ENCODE data around the gene RABGAP1. TPM values are rescaled to one million over a fixed set of nuclear protein-coding genes. Genes with fewer than 3 reads are reported as not detected.
A peak's percentile ranks its signal among the peaks of the same experiment; 100 is the strongest.
"Not testable (repeated sequence)": the region's sequence is repeated elsewhere in the genome, so short reads cannot be mapped to it uniquely, and the experiment has no call there.

Gene RABGAP1
- total RNA-seq (2014; rRNA removed; shearing (Covaris generic)), result 52.9 and 57.4 TPM in 2 replicates

DNA sequence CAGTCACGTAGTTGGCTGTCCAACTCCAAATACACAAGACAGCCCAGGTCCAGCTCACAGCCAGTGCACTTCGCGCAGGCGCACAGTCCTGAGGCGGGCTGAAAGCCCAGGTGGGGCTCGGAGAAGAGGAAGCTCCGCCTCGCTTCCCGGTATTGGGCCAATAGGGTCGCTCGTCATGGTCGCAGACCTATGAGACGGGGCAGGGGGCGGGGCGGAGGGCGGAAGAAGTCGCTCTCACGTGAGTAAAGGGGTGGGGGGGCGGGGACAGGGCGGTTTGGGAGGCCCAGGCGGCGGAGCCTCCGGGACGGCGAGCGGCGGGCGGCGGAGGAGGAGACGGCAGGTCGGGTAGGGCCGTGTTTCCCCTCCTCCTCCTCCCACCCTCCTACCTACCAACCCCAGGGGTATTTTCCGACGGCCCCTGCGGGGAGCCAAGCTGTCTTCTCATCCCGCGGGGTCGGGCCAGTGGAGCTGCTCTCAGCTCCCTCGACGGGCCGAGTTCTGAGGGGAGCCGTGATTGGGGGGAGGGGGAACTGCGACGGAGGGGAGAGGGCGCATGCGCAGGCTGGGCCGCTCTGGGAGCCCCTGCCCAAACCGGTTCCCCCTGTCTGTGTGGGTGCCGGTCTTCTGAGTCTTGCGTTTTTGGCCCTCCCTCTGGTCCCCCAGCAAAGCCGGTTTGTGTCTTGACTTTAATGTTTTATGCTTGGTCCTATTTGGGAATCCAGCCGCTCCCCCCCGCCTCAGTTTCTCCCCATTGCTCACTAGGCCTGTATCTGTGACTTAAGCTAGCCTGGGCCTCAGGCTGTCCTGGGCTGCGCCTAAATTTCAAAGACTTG is at the start of gene RABGAP1:
TSS of gene RABGAP1 (plus strand) at position 272 of the 833 bp plus-strand sequence. CDS start 16,040 bp downstream, outside the sequence.
- peak; percentile 100 for DNase-seq
- H3K27ac ChIP-seq, result peak within 1 kb of the TSS; percentile 72
- H3K4me1 ChIP-seq, result no peaks in the 10 kb centered on the region
- peaks cover 18% of the 10 kb centered on the region; the same call in 1 of the 2 replicates for H3K36me3 ChIP-seq
- H3K27me3 ChIP-seq, result no peaks in the 10 kb centered on the region
- H3K4me3 ChIP-seq, result peak within 1 kb of the TSS; percentile 93
- H3K9me3 ChIP-seq (replicated peaks), result no peaks in the 10 kb centered on the region

DNA sequence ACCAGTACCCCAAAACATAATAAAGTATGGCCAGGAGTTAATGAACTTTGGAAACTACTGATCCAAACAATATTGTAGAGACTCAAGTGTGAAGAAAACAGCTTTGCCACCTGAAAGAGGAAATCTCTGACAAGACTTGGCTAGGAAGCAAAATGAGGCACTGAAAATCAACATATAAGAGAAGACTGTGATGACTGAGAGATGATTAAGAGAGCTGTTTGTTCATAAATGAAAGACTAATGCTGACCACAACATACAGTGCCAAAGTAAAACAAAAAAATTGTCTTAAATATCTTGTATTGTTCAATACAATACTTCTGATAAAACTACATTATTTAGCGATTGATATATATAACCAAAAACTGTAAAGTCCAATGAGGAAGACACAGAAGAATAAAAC is 42.9 kb upstream of the RABGAP1 start:
- Histone ChIP-seq H3K36me3 (peaks cover 32% of the 10 kb centered on the region), H3K27me3 (no peaks in the 10 kb centered on the region), H3K4me1 (peaks cover 22% of the 10 kb centered on the region), H3K27ac (no peak overlapping the region), H3K9me3 (replicated peaks) (no peaks in the 10 kb centered on the region), H3K4me3 (no peak overlapping the region)
- DNase-seq, result no peak

DNA sequence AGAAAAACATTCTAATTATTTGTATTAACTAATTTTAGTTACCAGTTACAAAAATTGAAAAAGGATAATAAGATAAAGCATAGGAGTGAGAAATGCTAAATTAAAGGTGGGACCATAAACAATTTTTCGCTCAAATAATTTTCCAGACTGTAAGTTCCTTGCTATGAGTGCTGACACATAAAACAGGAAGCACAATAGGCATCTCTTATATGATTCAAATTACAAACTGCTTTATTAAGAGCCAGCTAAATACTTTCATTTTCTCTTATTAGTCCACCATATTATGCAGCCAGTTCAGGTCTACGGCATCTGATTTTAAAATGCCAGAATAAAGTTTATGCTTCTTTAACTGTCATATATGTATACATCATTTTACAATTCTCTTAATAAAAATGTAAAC is 40.0 kb upstream of the RABGAP1 start:
- no peaks in the 10 kb centered on the region for H3K27me3 ChIP-seq
- H3K36me3 ChIP-seq, result peaks cover 13% of the 10 kb centered on the region
- no peak overlapping the region for H3K27ac ChIP-seq
- no peaks in the 10 kb centered on the region for H3K9me3 ChIP-seq (replicated peaks)
- DNase-seq, result no peak
- no peak overlapping the region for H3K4me3 ChIP-seq
- H3K4me1 ChIP-seq, result peaks cover 28% of the 10 kb centered on the region

- peaks cover 24% of the 10 kb centered on the region for H3K4me1 ChIP-seq
- H3K9me3 ChIP-seq (replicated peaks), result no peaks in the 10 kb centered on the region
- peak overlapping the region; percentile 72 for H3K4me3 ChIP-seq
- H3K27me3 ChIP-seq, result no peaks in the 10 kb centered on the region
- H3K36me3 ChIP-seq, result peaks cover 3% of the 10 kb centered on the region; the same call in 1 of the 2 replicates
- peak; percentile 64 to 75 for DNase-seq
- H3K27ac ChIP-seq, result peak overlapping the region; percentile 74
Measured at GRCh38 chr9:122904466-122904822, 36.4 kb upstream of the RABGAP1 start.

DNA sequence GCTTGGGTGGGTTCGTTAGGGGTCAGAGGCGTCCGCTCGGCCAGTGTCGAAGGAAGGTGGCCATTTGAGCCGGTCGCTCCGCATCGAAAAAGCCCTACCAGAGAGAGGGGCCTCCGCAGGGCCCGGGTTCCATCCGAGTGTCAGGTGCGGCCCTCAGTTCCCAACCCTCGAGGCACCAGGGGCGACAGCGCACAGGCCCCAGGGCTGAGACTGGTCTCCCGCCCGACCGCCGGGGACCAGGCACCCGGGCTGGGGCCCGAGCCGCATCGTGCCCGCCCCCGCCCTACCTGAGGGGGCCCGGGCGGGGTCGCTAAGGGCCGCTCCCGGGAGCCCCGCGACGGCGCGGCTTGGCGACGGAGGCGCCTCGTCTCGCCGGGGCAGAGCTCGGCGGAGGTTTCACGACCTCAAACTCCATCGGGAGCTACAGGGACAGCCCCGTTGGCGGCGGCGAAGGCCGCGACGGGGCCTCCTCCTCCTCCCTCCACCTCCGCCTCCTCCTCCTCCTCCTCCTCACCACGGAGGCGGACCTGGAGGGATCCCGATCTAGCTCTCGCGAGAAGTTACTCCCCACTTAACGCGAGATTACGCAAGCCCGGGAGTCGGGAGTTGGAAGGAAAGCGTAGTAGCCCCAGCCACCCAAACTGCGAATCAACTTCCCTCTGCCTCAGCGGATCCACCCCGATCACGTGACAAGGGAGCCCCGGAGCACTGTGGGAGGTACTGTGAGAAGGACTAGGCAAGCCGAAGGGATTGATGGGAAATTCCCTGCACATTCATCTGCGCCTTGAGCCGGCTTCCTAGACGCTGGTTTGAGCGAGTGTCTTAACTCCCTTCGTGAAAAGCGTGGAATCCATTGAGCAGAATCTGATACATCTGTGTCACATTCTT is 35.8 kb upstream of the RABGAP1 start, which contains the start of gene RC3H2:
TSS of gene RC3H2 (minus strand) at position 537 of the 888 bp plus-strand sequence. CDS start 7,850 bp downstream, outside the sequence.
- DNase-seq, result peak; percentile 100
- Histone ChIP-seq H3K4me3 (peak within 1 kb of the TSS; percentile 72), H3K36me3 (peaks cover 5% of the 10 kb centered on the region), H3K9me3 (replicated peaks) (no peaks in the 10 kb centered on the region), H3K27me3 (no peaks in the 10 kb centered on the region), H3K4me1 (peaks cover 18% of the 10 kb centered on the region), H3K27ac (peak within 1 kb of the TSS; percentile 74)

DNA sequence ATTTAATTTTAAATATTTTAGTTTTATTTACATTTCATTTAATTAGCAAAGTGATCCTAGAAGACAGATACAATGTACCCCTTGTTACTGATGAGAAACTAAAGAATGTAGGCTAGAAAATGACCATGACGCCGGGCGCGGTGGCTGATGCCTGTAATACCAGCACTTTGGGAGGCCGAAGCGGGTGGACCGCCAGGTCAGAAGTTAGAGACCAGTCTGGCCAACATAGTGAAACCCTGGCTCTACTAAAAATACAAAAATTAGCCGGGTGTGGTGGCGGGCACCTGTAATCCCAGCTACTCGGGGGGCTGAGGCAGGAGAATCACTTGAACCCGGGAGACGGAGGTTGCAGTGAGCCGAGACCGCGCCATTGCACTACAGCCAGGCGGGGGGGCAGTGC is 34.7 kb upstream of the RABGAP1 start:
- H3K9me3 ChIP-seq (replicated peaks); H3K4me3 ChIP-seq; H3K27me3 ChIP-seq; DNase-seq; H3K4me1 ChIP-seq: not testable (repeated sequence)
- Histone ChIP-seq H3K36me3 (peaks cover 15% of the 10 kb centered on the region), H3K27ac (peak overlapping the region; percentile 74; the same call in 1 of the 2 replicates)

DNA sequence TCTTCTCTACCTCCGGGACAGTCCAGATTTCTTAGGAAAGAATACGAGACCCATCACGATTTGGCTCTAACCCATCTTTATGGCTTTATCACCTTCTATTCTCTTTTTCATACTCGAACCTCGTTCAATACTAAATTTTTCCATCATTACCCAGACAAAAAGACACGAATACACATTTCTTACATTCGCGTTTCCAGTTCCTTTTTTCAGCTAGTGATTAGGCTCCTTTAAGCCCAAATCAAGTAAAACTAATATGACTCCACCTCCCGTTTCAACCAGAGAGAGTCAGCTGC is 28.2 kb upstream of the RABGAP1 start:
- peaks cover 17% of the 10 kb centered on the region for H3K36me3 ChIP-seq
- DNase-seq, result no peak
- no peaks in the 10 kb centered on the region; the same call in 1 of the 2 replicates for H3K4me1 ChIP-seq
- H3K4me3 ChIP-seq, result peak overlapping the region; percentile 80
- peak overlapping the region; percentile 76 for H3K27ac ChIP-seq
- no peaks in the 10 kb centered on the region for H3K9me3 ChIP-seq (replicated peaks)
- no peaks in the 10 kb centered on the region for H3K27me3 ChIP-seq

DNA sequence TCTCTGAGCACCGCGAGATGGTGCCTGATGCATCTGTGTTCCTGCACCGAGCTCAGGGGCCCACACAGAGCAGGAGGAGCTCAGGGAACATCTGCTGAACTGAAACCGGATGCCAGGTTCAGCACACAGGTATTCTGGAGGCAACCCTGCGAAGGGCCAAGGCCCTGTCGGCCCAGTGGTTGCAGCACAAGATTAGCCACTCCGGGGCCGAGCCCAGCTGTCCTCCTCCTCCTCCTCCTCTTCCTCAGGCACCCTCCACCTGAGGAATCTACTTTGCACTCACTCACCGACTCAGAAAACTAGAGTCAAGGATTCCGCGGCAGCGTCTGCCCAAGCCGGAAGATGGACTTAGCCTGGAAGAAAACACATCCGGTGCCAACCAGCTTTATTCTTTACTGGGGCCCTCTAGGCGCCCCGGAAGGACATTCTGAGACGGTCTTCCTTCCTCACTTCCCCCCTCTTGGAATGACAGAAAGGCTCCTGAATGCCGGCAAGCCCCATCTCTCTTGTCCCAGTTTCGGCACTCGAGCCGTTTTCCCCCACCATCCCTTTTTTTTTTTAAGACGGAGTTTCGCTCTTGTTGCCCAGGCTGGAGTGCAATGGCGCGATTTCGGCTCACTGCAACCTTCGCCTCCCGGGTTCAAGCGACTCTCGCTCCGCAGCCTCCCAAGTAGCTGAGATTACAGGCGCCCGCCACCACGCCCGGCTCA is 27.7 kb upstream of the RABGAP1 start, which contains the start of gene ZBTB6:
TSS of gene ZBTB6 (minus strand) at position 360 of the 710 bp plus-strand sequence. CDS start 1,251 bp downstream, outside the sequence.
- Histone ChIP-seq H3K36me3 (peaks cover 17% of the 10 kb centered on the region), H3K4me3 (peak within 1 kb of the TSS; percentile 80), H3K27me3 (no peaks in the 10 kb centered on the region), H3K4me1 (no peaks in the 10 kb centered on the region; the same call in 1 of the 2 replicates), H3K27ac (peak within 1 kb of the TSS; percentile 76), H3K9me3 (replicated peaks) (no peaks in the 10 kb centered on the region)
- DNase-seq, result peak; percentile 87 to 95

GRCh38 chr9:122918310-122918709 is 22.5 kb upstream of the RABGAP1 start:
- Histone ChIP-seq H3K4me1 (no peaks in the 10 kb centered on the region), H3K36me3 (peaks cover 16% of the 10 kb centered on the region), H3K27ac (no peak overlapping the region), H3K9me3 (replicated peaks) (no peaks in the 10 kb centered on the region), H3K4me3 (no peak overlapping the region), H3K27me3 (no peaks in the 10 kb centered on the region)
- no peak for DNase-seq

DNA sequence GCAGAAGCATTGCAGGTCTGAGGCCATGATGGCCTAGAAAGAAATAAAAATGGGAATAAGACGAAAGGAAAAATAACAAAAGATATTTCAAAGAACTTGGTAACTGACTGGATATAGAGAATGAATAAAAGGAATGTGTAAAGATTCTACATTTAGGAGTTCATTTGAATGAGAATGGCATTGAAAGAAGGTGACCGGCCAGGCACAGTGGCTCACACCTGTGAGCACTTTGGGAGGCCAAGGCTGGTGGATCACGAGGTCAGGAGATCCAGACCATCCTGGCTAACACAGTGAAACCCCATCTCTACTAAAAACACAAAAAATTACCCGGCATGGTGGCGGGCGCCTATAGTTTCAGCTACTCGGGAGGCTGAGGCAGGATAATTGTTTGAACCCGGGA is 18.1 kb upstream of the RABGAP1 start:
- Histone ChIP-seq H3K4me3 (no peak overlapping the region), H3K27me3 (no peaks in the 10 kb centered on the region), H3K4me1 (no peaks in the 10 kb centered on the region), H3K9me3 (replicated peaks) (no peaks in the 10 kb centered on the region), H3K36me3 (peaks cover 16% of the 10 kb centered on the region), H3K27ac (no peak overlapping the region)
- no peak for DNase-seq

- Histone ChIP-seq H3K4me1 (no peaks in the 10 kb centered on the region), H3K9me3 (replicated peaks) (no peaks in the 10 kb centered on the region), H3K27me3 (no peaks in the 10 kb centered on the region), H3K27ac (no peak overlapping the region), H3K4me3 (no peak overlapping the region), H3K36me3 (peaks cover 16% of the 10 kb centered on the region)
- DNase-seq, result no peak
Measured at GRCh38 chr9:122923947-122924346, 16.9 kb upstream of the RABGAP1 start.

- no peaks in the 10 kb centered on the region for H3K36me3 ChIP-seq
- H3K4me3 ChIP-seq, result no peak overlapping the region
- no peak overlapping the region for H3K27ac ChIP-seq
- no peaks in the 10 kb centered on the region for H3K27me3 ChIP-seq
- no peaks in the 10 kb centered on the region for H3K4me1 ChIP-seq
- no peak for DNase-seq
- H3K9me3 ChIP-seq (replicated peaks), result no peaks in the 10 kb centered on the region
Measured at GRCh38 chr9:122929796-122930354, 10.9 kb upstream of the RABGAP1 start.

- DNase-seq, result no peak
- Histone ChIP-seq H3K4me1 (no peaks in the 10 kb centered on the region), H3K27me3 (no peaks in the 10 kb centered on the region), H3K27ac (peak overlapping the region; percentile 86), H3K4me3 (peak overlapping the region; percentile 95), H3K9me3 (replicated peaks) (no peaks in the 10 kb centered on the region), H3K36me3 (0 out of 2 replicates have a peak, but pooled peaks cover 2% of the 10 kb centered on the region)
Measured at GRCh38 chr9:122930541-122931225, 10.1 kb upstream of the RABGAP1 start.
